H9 (cell line): ENCODE results near the gene SH3RF3. TPM values are rescaled to one million over a fixed set of nuclear protein-coding genes. Genes with fewer than 3 reads are reported as not detected.

Experiments
- DNase-seq: peaks from one replicate; pipeline ENCODE4 v3.0.0-alpha.2; 2017
- H2AFZ ChIP-seq: one replicate; pipeline ENCODE4 v1.6.1; 2013; ENCODE audit warnings: mild to moderate bottlenecking, low read length, control low read depth, moderate library complexity
- H2AK5ac ChIP-seq: 2 replicates; pipeline ENCODE4 v1.6.1; 2013; ENCODE audit warnings: low read length, control low read depth, mixed read lengths; ENCODE audit not compliant: insufficient read length
- H2BK120ac ChIP-seq: one replicate; pipeline ENCODE4 v1.6.1; 2013; ENCODE audit warnings: low read depth, mild to moderate bottlenecking, low read length, control low read depth, inconsistent platforms; ENCODE audit not compliant: poor library complexity, severe bottlenecking
- H2BK12ac ChIP-seq: 2 replicates; pipeline ENCODE4 v1.6.1; 2013; ENCODE audit warnings: low read length, control low read depth, mixed read lengths, low read depth; ENCODE audit not compliant: insufficient read length
- H2BK15ac ChIP-seq: 2 replicates; pipeline ENCODE4 v1.6.1; 2013; ENCODE audit warnings: low read depth, low read length, control low read depth
- H2BK20ac ChIP-seq: one replicate; pipeline ENCODE4 v1.6.1; 2013; ENCODE audit warnings: low read depth, mild to moderate bottlenecking, low read length, control low read depth, inconsistent platforms; ENCODE audit not compliant: poor library complexity, severe bottlenecking
- H2BK5ac ChIP-seq: 2 replicates; pipeline ENCODE4 v1.6.1; 2013; ENCODE audit warnings: low read length, control low read depth, mixed read lengths; ENCODE audit not compliant: insufficient read length
- H3K14ac ChIP-seq: 2 replicates; pipeline ENCODE4 v1.6.1; 2013; ENCODE audit warnings: low read length, control low read depth; ENCODE audit not compliant: insufficient read depth
- H3K18ac ChIP-seq: 2 replicates; pipeline ENCODE4 v1.6.1; 2013; ENCODE audit warnings: low read depth, mild to moderate bottlenecking, mixed read lengths, low read length, control low read depth; ENCODE audit not compliant: insufficient read length
- H3K23ac ChIP-seq: 2 replicates; pipeline ENCODE4 v1.6.1; 2013; ENCODE audit warnings: low read length, control low read depth, mixed read lengths, low read depth; ENCODE audit not compliant: insufficient read length
- H3K23me2 ChIP-seq: 2 replicates; pipeline ENCODE4 v1.6.1; 2013; ENCODE audit warnings: low read depth, mild to moderate bottlenecking, mixed read lengths, low read length, control low read depth; ENCODE audit not compliant: insufficient read length, poor library complexity, severe bottlenecking
- H3K27ac ChIP-seq: 2 replicates; pipeline ENCODE4 v1.5.1; 2013; ENCODE audit warnings: low read length, control low read depth, mixed read lengths, low read depth; ENCODE audit not compliant: insufficient read length
- H3K27me3 ChIP-seq: 2 replicates; pipeline ENCODE4 v1.6.1; 2013; ENCODE audit warnings: low read length, control low read depth, inconsistent platforms; ENCODE audit not compliant: insufficient read depth
- H3K4ac ChIP-seq: 2 replicates; pipeline ENCODE4 v1.6.1; 2013; ENCODE audit warnings: low read depth, mild to moderate bottlenecking, control low read depth, inconsistent platforms, low read length, moderate library complexity
- H3K4me1 ChIP-seq: 2 replicates; pipeline ENCODE4 v1.6.1; 2013; ENCODE audit warnings: low read length, control low read depth, inconsistent platforms; ENCODE audit not compliant: insufficient read depth
- H3K4me2 ChIP-seq: 2 replicates; pipeline ENCODE4 v1.6.1; 2013; ENCODE audit warnings: low read length, control low read depth, mixed read lengths; ENCODE audit not compliant: insufficient read length, insufficient read depth
- H3K56ac ChIP-seq: 2 replicates; pipeline ENCODE4 v1.6.1; 2013; ENCODE audit warnings: low read depth, mild to moderate bottlenecking, mixed read lengths, low read length, control low read depth; ENCODE audit not compliant: insufficient read length
- H3K79me1 ChIP-seq: 2 replicates; pipeline ENCODE4 v1.6.1; 2013; ENCODE audit warnings: low read depth, mild to moderate bottlenecking, moderate library complexity, low read length, control low read depth, inconsistent platforms; ENCODE audit not compliant: insufficient read depth, poor library complexity, severe bottlenecking
- H3K79me2 ChIP-seq: 2 replicates; pipeline ENCODE4 v1.6.1; 2013; ENCODE audit warnings: low read length, control low read depth, inconsistent platforms; ENCODE audit not compliant: insufficient read depth
- H3K9ac ChIP-seq: 2 replicates; pipeline ENCODE4 v1.6.1; 2013; ENCODE audit warnings: low read length, control low read depth, mixed read lengths; ENCODE audit not compliant: insufficient read length; ENCODE audit errors: extremely low read depth
- H3K9me3 ChIP-seq: one replicate; pipeline ENCODE4 v1.6.1; 2013; ENCODE audit warnings: low read depth, low read length, inconsistent platforms; ENCODE audit not compliant: control insufficient read depth
- H3T11ph ChIP-seq: one replicate; pipeline ENCODE4 v1.6.1; 2013; ENCODE audit warnings: mild to moderate bottlenecking, low read length, control low read depth, inconsistent platforms
- H4K20me1 ChIP-seq: one replicate; pipeline ENCODE4 v1.6.1; 2013; ENCODE audit not compliant: control insufficient read depth, insufficient read length, insufficient read depth
- H4K5ac ChIP-seq: 2 replicates; pipeline ENCODE4 v1.6.1; 2013; ENCODE audit warnings: low read depth, mild to moderate bottlenecking, mixed read lengths, low read length, control low read depth; ENCODE audit not compliant: insufficient read length
- H4K8ac ChIP-seq: replicated peaks from 2 replicates; pipeline ENCODE4 v1.6.1; 2013; ENCODE audit warnings: low read length, control low read depth, mixed read lengths, low read depth; ENCODE audit not compliant: insufficient read length
- H4K91ac ChIP-seq: 2 replicates; pipeline ENCODE4 v1.6.1; 2013; ENCODE audit warnings: low read depth, mild to moderate bottlenecking, moderate library complexity, mixed read lengths, low read length, control low read depth; ENCODE audit not compliant: insufficient read length
- H3K27ac Mint-ChIP-seq, 3 experiments: 2 replicates in 2 of 3; 3 replicates in 1 of 3; pipeline ENCODE4 v1.8.0; 2020 to 2021; ENCODE audit warnings: mixed read lengths in 3 of 3, mild to moderate bottlenecking in 1 of 3, moderate library complexity in 1 of 3
- H3K27me3 Mint-ChIP-seq: 2 replicates; pipeline ENCODE4 v1.8.0; 2021; ENCODE audit warnings: low read depth, mild to moderate bottlenecking, moderate library complexity, mixed read lengths
- H3K36me3 Mint-ChIP-seq, 3 experiments: 2 replicates in 2 of 3; 3 replicates in 1 of 3; pipeline ENCODE4 v1.8.0; 2020 to 2021; ENCODE audit warnings: low read depth in 3 of 3, mixed read lengths in 3 of 3; ENCODE audit not compliant: insufficient read depth in 1 of 3
- H3K4me1 Mint-ChIP-seq, 2 experiments: 2 replicates each; pipeline ENCODE4 v1.8.0; 2020; ENCODE audit warnings: mixed read lengths in 2 of 2
- H3K4me3 Mint-ChIP-seq, 2 experiments: 2 replicates in 1 of 2; 3 replicates in 1 of 2; pipeline ENCODE4 v1.8.0; 2020 to 2021; ENCODE audit warnings: mild to moderate bottlenecking in 2 of 2, mixed read lengths in 2 of 2, moderate library complexity in 1 of 2
- H3K9me3 Mint-ChIP-seq, 2 experiments: 2 replicates in 1 of 2; 3 replicates in 1 of 2; pipeline ENCODE4 v1.8.0; 2020; ENCODE audit warnings: mild to moderate bottlenecking in 2 of 2, mixed read lengths in 2 of 2, moderate library complexity in 1 of 2
- CTCF ChIP-seq: fragments of 200-600 bp; sonication (generic); conservative IDR thresholded peaks from 3 replicates; pipeline ENCODE4 v1.8.0; 2021; ENCODE audit warnings: antibody characterized with exemption, mild to moderate bottlenecking
- WGBS: extraction: QIAGEN DNeasy Blood & Tissue Kit; methylation state at CpG from one replicate; pipeline ENCODE4 v1.1.7; 2013; ENCODE audit warnings: missing lambda C conversion rate, low lambda C conversion rate, mixed read lengths; ENCODE audit not compliant: insufficient read length; ENCODE audit errors: extremely low coverage; 5-methylcytosine and 5-hydroxymethylcytosine counted together
- total RNA-seq: library from RNA; stranded (reverse); gene quantifications from 2 replicates; pipeline ENCODE4 v1.2.1, GENCODE V29; 2021

The SH3RF3 gene
- total RNA-seq, 1 experiment from 2014 or later: 0.46 TPM

DNA sequence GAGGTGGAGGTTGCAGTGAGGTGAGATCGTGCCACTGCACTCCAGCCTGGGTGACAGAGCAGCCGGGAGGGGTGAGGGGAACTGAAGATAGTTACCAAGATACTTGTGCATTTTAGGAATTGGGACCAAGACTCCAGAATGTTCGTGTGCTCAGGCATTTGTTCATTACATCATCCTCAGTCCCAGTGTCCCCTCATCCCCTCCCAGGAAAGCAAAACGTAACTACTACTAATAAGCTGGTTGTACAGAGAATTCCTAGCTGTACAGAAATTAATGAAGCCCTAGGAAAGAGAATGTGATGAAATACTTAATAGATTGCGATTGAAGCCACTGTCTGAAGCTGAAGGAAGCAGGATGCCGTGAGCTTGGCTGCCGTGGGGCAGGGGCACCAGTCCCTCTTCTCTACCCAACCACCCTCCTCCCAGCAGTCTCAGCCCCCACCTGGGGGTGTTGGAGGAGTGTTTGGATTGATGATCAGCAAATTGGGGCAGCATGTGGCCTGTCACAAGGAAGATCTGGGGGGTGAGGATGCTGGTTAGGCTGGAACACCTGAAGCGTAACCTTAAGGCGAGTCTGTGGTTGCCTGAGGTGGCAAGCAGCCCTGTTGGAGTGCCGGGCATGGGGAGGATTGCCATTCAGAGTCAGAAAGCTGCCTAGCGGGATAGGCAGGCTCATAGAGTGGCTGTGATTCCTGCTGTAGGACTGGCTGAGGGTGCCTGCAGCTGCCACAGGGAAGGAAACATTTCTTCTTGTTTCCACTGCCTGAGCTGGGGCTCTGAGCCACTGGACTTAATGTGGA lies 140.9 kb downstream of the SH3RF3 start:
- Histone ChIP-seq H3K9ac (no peak overlapping the region), H3K23me2 (no peaks in the 10 kb centered on the region), H4K20me1 (no peaks in the 10 kb centered on the region), H3K23ac (no peak overlapping the region), H2BK20ac (no peak overlapping the region), H3K4ac (no peak overlapping the region), H2BK5ac (no peak overlapping the region), H3K4me2 (no peak overlapping the region), H2BK15ac (no peak overlapping the region), H3K79me1 (no peaks in the 10 kb centered on the region), H2AFZ (no peak overlapping the region), H3K79me2 (no peaks in the 10 kb centered on the region), H3K4me1 (no peaks in the 10 kb centered on the region; the same call in 1 of the 2 replicates), H3K14ac (no peak overlapping the region), H3K27me3 (no peaks in the 10 kb centered on the region), H4K8ac (no peak overlapping the region), H2AK5ac (no peak overlapping the region), H3K27ac (no peak overlapping the region), H3K18ac (no peak overlapping the region), H4K5ac (no peak overlapping the region), H2BK12ac (no peak overlapping the region), H4K91ac (no peak overlapping the region), H3K9me3 (no peaks in the 10 kb centered on the region), H3K56ac (no peak overlapping the region), H3T11ph (no peak overlapping the region), H2BK120ac (no peak overlapping the region)
- Mint-ChIP-seq H3K9me3 (no peaks in the 10 kb centered on the region; a peak in 1 of 5 replicates), H3K4me1 (peaks cover 17 to 23% of the 10 kb centered on the region in 2 experiments), H3K27ac (peak overlapping the region in 1 of 3 experiments; percentile 84; a peak in 1 of 7 replicates), H3K36me3 (no peaks in the 10 kb centered on the region), H3K4me3 (no peak overlapping the region), H3K27me3 (0 out of 2 replicates have a peak, but pooled peaks cover 1% of the 10 kb centered on the region)
- no CpG with 5 or more reads among the region's 11 CpGs for WGBS
- TF ChIP-seq CTCF: no peak
- DNase-seq: no peak
